ENCODE results near the gene LRRC4. TPM values are rescaled to one million over a fixed set of nuclear protein-coding genes. Genes with fewer than 3 reads are reported as not detected.

LRRC4 gene
- polyA plus RNA-seq, 1 of the 3 experiments (the other 2 are of a cell fraction) = 0.44 TPM

DNA sequence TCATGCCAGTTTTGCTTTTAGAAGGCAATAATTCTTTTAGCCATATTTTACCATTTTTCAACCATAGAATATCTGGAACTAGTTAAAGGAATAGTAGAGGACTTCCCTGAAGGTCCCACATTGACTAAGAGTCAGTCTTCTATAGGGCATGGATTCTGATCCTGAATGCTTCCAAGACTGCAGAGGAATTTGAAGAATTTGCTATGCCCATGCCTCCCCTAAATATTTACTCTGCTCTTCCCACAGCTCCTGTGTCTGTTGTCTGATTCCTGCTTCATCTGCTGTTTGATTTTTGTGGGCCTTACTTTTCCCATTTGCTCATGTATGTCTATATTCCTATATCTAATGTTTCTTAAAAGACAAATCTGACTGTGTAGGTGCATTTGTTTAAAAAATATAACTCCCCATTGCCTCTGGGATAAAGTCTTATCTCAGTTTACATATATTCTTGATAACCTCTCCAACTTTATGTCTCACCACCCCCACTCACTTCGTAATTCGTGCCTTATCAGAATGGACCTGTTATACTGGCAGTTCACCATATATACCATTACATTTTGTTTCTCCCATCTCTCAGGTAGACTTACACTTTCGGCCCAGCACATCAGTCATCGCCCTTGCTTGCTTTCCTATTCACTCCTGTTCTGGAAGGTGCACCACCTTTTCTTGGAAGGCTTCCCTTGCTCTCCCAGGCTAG is 33.9 kb downstream of the LRRC4 start:
- H3K9me2 ChIP-seq = no peaks in the 10 kb centered on the region
- no peaks in the 10 kb centered on the region for H3K9me3 ChIP-seq
- peaks cover 10% of the 10 kb centered on the region; the same call in 1 of the 2 replicates for H3K79me2 ChIP-seq (ENCODE audit: insufficient read depth)
- peaks cover 17 to 32% of the 10 kb centered on the region in 2 experiments; a peak in 2 of 4 replicates for H3K4me1 ChIP-seq (ENCODE audit: control insufficient read depth in 1 of 2, insufficient read depth in 2 of 2, low read depth in 1 of 2, low read length in 1 of 2)
- no peaks in the 10 kb centered on the region for H3K27me3 ChIP-seq (ENCODE audit: insufficient read depth)
- no peak overlapping the region for H2AFZ ChIP-seq (ENCODE audit: low read depth)
- peak overlapping the region; percentile 0 to 4; a peak in 1 of 4 replicates for H3K27ac ChIP-seq (ENCODE audit: low read depth in 2 of 2, low read length in 1 of 2)
- H3K4me3 ChIP-seq (ENCODE audit: low read depth in 2 of 2, low read length in 1 of 2) = no peak overlapping the region
- TF ChIP-seq FOXJ3 (CRISPR knock-in tag; IDR thresholded peaks at IDR 0.05) (no peak), GATA2 (CRISPR knock-in tag; IDR thresholded peaks at IDR 0.05) (no peak), FOSL2 (IDR thresholded peaks at IDR 0.05; ENCODE audit: borderline replicate concordance, low read depth) (no peak)
- TF ChIP-seq, protein P1, sequence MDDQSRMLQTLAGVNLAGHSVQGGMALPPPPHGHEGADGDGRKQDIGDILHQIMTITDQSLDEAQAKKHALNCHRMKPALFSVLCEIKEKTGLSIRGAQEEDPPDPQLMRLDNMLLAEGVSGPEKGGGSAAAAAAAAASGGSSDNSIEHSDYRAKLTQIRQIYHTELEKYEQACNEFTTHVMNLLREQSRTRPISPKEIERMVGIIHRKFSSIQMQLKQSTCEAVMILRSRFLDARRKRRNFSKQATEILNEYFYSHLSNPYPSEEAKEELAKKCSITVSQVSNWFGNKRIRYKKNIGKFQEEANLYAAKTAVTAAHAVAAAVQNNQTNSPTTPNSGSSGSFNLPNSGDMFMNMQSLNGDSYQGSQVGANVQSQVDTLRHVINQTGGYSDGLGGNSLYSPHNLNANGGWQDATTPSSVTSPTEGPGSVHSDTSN (IDR thresholded peaks at IDR 0.05) = no peak
- H3K9ac ChIP-seq = no peak overlapping the region
- H3F3A ChIP-seq (replicated peaks; ENCODE audit: insufficient read depth) = peaks cover 9% of the 10 kb centered on the region
- DNase-seq = no peak
- peak overlapping the region; percentile 54; the same call in 1 of the 2 replicates for H3K4me2 ChIP-seq
- WGBS (ENCODE audit: low lambda C conversion rate) = 98% methylated on average over 4 of the region's 4 CpGs
- ChIA-PET CTCF (interaction anchor here (1.0 to 1.2 kb wide), 2 partner anchors 22 to 138 kb away, joined by 4 read pairs; no protein-coding TSS in a partner anchor), POLR2A (no interaction called here)
- peaks cover 19 to 21% of the 10 kb centered on the region in 2 experiments for H3K36me3 ChIP-seq (replicated peaks in 1 of 2; ENCODE audit: control insufficient read depth in 1 of 2, insufficient read depth in 2 of 2, low read length in 1 of 2)
- peaks cover 21% of the 10 kb centered on the region for H4K20me1 ChIP-seq (ENCODE audit: insufficient read depth)

DNA sequence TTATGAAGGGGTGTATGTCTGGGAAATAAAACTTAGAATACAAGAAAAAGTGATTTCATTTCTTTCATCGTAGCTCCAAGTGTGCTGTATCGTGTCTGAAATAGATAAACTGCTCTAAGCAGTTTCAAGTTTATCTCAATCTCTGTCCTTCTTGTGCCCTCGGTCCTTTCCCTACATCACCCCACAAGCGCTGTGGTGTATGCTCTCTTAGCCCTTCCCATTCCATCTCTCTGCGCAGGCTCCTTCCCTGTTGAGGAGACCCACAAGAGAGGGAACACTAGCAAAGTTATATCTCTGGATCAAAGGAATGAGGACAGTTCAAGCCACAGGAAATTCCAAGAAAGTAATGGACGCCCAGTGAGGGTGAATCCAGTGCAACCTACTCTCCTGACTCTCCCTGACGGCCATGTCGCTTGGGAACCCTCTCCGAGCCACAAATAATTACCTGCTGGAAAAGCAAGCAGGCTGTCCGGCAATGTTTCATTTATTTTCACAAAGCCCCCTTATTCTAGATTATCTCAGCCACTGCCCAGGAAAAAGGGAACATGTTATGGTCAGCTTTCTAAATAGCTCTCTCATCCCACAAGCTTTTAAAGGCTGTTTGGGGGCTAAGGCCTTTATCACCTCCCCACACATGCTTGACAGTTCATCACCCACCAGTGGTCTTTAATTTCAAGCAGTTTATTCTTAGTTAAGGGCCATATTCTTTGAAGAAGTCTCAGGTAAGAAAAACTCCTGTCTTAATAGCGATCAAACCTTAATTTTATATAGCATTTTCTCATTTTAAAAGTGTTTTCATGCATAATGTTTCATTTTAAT is 34.8 kb downstream of the LRRC4 start:
- CTCF ChIA-PET = interaction anchor here (0.6 to 1.8 kb wide), 7 partner anchors 9 to 808 kb away, joined by 3 to 6 read pairs (median 3); no protein-coding TSS in a partner anchor
- POLR2A ChIA-PET = interaction anchor here (0.6 to 0.8 kb wide), 3 partner anchors 12 to 280 kb away, joined by 3 to 5 read pairs (median 4); no protein-coding TSS in a partner anchor
- TF ChIP-seq, protein P2, sequence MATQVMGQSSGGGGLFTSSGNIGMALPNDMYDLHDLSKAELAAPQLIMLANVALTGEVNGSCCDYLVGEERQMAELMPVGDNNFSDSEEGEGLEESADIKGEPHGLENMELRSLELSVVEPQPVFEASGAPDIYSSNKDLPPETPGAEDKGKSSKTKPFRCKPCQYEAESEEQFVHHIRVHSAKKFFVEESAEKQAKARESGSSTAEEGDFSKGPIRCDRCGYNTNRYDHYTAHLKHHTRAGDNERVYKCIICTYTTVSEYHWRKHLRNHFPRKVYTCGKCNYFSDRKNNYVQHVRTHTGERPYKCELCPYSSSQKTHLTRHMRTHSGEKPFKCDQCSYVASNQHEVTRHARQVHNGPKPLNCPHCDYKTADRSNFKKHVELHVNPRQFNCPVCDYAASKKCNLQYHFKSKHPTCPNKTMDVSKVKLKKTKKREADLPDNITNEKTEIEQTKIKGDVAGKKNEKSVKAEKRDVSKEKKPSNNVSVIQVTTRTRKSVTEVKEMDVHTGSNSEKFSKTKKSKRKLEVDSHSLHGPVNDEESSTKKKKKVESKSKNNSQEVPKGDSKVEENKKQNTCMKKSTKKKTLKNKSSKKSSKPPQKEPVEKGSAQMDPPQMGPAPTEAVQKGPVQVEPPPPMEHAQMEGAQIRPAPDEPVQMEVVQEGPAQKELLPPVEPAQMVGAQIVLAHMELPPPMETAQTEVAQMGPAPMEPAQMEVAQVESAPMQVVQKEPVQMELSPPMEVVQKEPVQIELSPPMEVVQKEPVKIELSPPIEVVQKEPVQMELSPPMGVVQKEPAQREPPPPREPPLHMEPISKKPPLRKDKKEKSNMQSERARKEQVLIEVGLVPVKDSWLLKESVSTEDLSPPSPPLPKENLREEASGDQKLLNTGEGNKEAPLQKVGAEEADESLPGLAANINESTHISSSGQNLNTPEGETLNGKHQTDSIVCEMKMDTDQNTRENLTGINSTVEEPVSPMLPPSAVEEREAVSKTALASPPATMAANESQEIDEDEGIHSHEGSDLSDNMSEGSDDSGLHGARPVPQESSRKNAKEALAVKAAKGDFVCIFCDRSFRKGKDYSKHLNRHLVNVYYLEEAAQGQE (IDR thresholded peaks at IDR 0.05; ENCODE audit: low read depth, low read length) = no peak
- no peak for TF ChIP-seq NFIC (IDR thresholded peaks at IDR 0.05; ENCODE audit: borderline replicate concordance)
- TF ChIP-seq TCF12 (IDR thresholded peaks at IDR 0.05) = no peak
- TF ChIP-seq RFX5 (IDR thresholded peaks at IDR 0.05; ENCODE audit: low read length) = no peak
- TF ChIP-seq RCOR1 (IDR thresholded peaks at IDR 0.05; ENCODE audit: low read length) = no peak
- no peak for TF ChIP-seq EP300 (IDR thresholded peaks at IDR 0.05; ENCODE audit: borderline replicate concordance in 1 of 2, low read depth in 1 of 2, low read length in 1 of 2)
- no peak for TF ChIP-seq FOSL2 (IDR thresholded peaks at IDR 0.05; ENCODE audit: borderline replicate concordance, low read depth)
- TF ChIP-seq, protein P3, sequence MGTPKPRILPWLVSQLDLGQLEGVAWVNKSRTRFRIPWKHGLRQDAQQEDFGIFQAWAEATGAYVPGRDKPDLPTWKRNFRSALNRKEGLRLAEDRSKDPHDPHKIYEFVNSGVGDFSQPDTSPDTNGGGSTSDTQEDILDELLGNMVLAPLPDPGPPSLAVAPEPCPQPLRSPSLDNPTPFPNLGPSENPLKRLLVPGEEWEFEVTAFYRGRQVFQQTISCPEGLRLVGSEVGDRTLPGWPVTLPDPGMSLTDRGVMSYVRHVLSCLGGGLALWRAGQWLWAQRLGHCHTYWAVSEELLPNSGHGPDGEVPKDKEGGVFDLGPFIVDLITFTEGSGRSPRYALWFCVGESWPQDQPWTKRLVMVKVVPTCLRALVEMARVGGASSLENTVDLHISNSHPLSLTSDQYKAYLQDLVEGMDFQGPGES (IDR thresholded peaks at IDR 0.05; ENCODE audit: low read depth, low read length) = no peak
- TF ChIP-seq, protein P4, sequence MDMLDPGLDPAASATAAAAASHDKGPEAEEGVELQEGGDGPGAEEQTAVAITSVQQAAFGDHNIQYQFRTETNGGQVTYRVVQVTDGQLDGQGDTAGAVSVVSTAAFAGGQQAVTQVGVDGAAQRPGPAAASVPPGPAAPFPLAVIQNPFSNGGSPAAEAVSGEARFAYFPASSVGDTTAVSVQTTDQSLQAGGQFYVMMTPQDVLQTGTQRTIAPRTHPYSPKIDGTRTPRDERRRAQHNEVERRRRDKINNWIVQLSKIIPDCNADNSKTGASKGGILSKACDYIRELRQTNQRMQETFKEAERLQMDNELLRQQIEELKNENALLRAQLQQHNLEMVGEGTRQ (IDR thresholded peaks at IDR 0.05; ENCODE audit: borderline replicate concordance, low read depth, low read length) = no peak
- TF ChIP-seq RXRA (IDR thresholded peaks at IDR 0.05; ENCODE audit: borderline replicate concordance, low read depth) = no peak
- TF ChIP-seq, protein P5, sequence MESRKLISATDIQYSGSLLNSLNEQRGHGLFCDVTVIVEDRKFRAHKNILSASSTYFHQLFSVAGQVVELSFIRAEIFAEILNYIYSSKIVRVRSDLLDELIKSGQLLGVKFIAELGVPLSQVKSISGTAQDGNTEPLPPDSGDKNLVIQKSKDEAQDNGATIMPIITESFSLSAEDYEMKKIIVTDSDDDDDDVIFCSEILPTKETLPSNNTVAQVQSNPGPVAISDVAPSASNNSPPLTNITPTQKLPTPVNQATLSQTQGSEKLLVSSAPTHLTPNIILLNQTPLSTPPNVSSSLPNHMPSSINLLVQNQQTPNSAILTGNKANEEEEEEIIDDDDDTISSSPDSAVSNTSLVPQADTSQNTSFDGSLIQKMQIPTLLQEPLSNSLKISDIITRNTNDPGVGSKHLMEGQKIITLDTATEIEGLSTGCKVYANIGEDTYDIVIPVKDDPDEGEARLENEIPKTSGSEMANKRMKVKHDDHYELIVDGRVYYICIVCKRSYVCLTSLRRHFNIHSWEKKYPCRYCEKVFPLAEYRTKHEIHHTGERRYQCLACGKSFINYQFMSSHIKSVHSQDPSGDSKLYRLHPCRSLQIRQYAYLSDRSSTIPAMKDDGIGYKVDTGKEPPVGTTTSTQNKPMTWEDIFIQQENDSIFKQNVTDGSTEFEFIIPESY (IDR thresholded peaks at IDR 0.05; ENCODE audit: borderline replicate concordance, low read depth) = no peak

More for the DNA sequence above, 34.8 kb downstream of the LRRC4 start:
- Histone ChIP-seq H3K79me2 (ENCODE audit: insufficient read depth) (peaks cover 10% of the 10 kb centered on the region; the same call in 1 of the 2 replicates), H3K9me2 (no peaks in the 10 kb centered on the region), H3K27me3 (ENCODE audit: insufficient read depth) (no peaks in the 10 kb centered on the region), H3K27ac (ENCODE audit: low read depth in 2 of 2, low read length in 1 of 2) (peak overlapping the region; percentile 0 to 87; a peak in 2 of 4 replicates), H2AFZ (ENCODE audit: low read depth) (no peak overlapping the region), H3K9ac (no peak overlapping the region), H3K4me3 (ENCODE audit: low read depth in 2 of 2, low read length in 1 of 2) (no peak overlapping the region), H3K4me1 (ENCODE audit: control insufficient read depth in 1 of 2, insufficient read depth in 2 of 2, low read depth in 1 of 2, low read length in 1 of 2) (peaks cover 17 to 33% of the 10 kb centered on the region in 2 experiments; a peak in 2 of 4 replicates), H3K36me3 (replicated peaks in 1 of 2; ENCODE audit: control insufficient read depth in 1 of 2, insufficient read depth in 2 of 2, low read length in 1 of 2) (peaks cover 26 to 28% of the 10 kb centered on the region in 2 experiments), H3K9me3 (no peaks in the 10 kb centered on the region), H3K4me2 (peak overlapping the region; percentile 54), H3F3A (replicated peaks; ENCODE audit: insufficient read depth) (peaks cover 9% of the 10 kb centered on the region), H4K20me1 (ENCODE audit: insufficient read depth) (peaks cover 21% of the 10 kb centered on the region)
- 92% methylated on average over 11 of the region's 11 CpGs for WGBS (ENCODE audit: low lambda C conversion rate)
- DNase-seq = no peak
